GM19468 (cell line): Measurements from ENCODE around the gene MUC16.

Experiments used
- ATAC-seq: cut with Tn5 transposase; IDR thresholded peaks from one replicate; pipeline ENCODE4 v1.9.1; 2021; ENCODE audit warnings: mild to moderate bottlenecking, moderate library complexity, moderate number of reproducible peaks; ENCODE audit not compliant: unreplicated experiment; ENCODE audit errors: extremely low read depth

The MUC16 gene

DNA sequence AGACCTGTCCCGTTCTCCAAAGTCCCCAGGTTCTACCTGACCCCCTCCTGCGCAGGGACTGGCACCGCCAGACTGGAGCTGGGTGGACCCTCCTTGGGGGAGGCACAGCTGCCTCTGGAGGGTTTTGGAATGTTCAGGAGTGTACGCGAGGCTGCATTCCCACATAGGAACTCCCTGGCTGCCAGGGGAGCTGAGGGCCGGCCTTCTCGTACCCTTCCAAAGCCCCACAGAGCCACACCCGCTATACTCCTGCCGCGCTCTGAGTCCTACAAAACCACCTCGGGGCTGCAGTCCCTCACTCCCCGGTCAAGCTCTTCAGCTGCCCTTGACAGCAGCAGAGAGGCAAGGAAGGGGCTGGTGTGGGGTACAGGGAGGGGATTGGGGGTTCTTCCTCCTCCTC is 484 bp upstream of the MUC16 start:
- ATAC-seq: no peak

DNA sequence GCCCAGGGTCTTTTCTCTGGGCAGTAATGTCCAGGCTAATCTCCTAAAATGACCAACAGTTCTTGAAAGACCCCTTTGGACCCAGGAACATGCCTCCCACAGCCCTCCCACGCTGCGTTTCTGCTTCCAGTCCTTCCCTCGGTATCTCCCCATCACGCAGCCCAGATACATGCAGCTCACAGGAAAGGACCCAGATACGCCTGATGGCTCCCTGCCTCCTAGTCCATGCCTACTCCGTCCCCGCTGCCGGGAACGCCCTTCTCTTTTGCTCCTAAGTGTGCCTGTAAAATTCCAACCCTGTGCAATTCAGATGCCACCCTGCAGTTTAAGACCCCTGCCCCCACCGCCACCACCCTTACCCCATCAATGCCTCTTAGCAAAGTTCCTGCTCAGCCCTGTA is 778 bp downstream of the MUC16 start:
- no peak for ATAC-seq

DNA sequence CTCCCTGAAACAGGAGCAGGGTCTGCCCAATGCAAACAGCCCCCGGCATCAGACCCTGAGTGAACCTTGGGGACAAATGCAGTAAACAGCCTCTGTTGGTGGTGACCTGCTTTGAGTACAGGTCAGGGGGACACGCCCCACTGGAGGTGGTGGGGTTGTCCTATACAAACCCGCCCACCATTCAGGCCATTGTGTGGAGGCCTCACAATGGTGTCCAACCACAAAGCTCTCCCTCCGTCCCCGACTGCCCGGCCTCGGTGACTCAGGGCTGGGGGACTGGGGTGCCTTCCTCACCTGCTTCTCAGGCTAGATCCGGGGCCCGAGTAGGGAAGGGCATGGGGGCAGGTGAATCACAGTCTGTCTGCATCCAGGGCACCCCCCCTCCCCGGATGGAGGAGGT is 1.5 kb downstream of the MUC16 start:
- no peak for ATAC-seq

DNA sequence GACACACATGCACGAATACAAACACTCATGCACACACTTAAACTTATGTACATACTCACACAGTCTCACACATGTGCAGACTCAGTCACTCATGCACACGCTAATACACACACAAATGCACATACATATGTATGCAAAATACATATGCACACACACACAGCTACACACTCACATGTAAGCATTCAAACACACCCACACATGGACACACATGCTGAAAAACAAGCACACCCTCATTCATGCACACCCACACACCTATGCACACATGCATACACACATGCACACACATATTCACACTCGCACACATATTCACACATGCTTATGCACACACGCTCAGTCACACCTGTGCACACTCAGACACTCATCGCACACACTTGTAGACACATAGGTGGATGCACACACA is 9.3 kb downstream of the MUC16 start:
- no peak for ATAC-seq

DNA sequence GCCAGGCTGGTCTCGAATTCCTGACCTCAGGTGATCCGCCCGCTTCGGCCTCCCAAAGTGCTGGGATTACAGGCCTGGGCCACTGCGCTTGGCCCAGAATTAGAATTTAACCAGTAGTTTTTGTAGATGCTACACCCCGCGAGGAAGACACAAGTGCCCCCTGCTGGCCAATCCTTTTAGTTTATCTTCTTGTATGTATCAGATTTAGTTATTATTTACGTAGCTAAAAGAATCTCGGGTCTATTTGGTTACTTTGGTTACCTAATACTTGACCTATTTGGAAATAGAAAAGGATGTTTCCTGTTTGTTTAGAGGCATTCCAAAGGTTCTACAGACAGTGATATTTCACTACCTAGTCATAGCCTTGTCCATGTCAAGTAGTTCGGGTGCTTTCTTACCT is 22.0 kb downstream of the MUC16 start:
- ATAC-seq: no peak

DNA sequence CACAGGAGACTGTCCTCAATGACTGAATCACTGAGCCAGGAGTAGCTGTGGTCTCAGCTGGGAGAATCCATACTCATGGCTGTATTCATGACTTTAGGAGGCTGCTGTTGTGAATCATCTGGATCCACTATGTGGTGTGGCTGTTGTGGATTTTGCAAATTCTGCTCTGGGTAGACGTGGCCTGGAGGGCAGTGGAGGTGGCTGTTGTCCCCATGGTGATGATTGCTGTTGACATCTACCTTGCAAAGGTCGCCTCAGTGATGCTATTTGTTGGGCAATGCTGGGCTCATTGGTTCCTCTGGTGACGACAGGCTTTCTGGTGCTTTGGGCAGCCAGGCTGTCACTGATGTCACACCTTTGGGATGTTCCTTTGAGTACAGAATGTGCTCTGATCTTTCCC is 23.9 kb downstream of the MUC16 start:
- ATAC-seq: no peak

DNA sequence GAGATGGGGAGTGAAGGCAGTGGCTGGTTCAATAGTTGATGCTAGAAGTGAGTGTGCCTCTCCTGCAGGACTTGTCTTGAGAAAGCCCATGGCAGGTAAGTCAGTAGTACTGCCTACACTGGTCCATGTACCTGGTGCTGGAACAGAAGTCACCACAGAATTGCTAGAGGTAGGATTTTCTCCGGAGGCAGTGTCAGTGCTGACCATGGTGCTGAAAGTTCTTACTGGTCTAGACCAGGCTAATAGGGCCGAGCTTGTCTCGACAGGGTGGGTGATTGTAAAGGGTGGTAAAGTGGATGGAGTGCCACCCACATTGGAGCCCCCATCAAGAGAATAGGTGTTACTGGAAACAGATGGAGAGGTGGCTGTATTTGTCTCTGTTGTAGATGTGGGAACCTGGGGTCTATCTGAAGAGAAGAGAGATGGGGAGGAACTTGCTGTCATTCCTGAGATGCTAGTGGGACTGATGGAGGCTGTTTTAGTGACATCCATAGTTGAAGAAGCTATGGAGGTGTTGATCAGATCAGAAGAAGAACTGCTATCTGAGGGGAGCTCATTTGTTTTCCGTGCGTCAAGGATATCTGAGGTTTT is 36.6 kb downstream of the MUC16 start:
- no peak for ATAC-seq

DNA sequence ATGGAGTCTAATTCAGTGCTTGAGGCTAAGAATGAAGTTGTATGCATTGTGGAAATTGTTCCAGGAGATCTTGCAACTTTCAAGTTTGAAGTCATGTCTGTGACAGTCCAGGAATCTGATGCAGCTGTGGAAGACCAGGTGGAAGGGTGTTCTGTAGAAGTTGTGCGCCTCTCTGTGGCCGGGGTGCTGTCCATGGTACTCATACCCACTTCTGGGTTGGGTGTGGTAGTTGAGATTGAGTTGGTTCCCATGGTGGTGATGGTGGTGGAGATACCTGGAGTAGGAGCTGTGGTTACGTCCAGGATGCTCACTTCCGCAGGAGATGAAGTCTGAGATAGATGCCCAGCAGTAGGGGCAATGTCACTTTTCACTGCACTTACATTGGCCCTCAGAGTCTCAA is 44.3 kb downstream of the MUC16 start:
- no peak for ATAC-seq
